SK-N-SH treated with all-trans-retinoic acid at 6 μM for 48 hours (cell line): ENCODE results near the gene AGPAT3.

Experiments
- ATAC-seq: fragments of 200-7000 bp; cut with Tn5 transposase; 3 replicates; pipeline ENCODE4 v1.9.1; 2020; ENCODE audit warnings: mild to moderate bottlenecking, moderate library complexity
- ARNTL ChIP-seq: fragments of 450-650 bp; formaldehyde crosslinking; IDR thresholded peaks from 2 replicates; pipeline ENCODE4 v1.5.0; 2020; ENCODE audit warnings: low read depth, mild to moderate bottlenecking, moderate library complexity, borderline replicate concordance
- BACH2 ChIP-seq: fragments of 250-450 bp; sonication (Bioruptor Pico); IDR thresholded peaks from 2 replicates; pipeline ENCODE4 v1.9.0; 2021; ENCODE audit warnings: mild to moderate bottlenecking, borderline replicate concordance
- CSDC2 ChIP-seq: fragments of 250-450 bp; sonication (Bioruptor Pico); IDR thresholded peaks from 2 replicates; pipeline ENCODE4 v1.5.0; 2020; ENCODE audit warnings: mild to moderate bottlenecking, moderate library complexity
- ESRRG ChIP-seq: fragments of 250-450 bp; sonication (Bioruptor Pico); IDR thresholded peaks from 2 replicates; pipeline ENCODE4 v1.6.1; 2021; ENCODE audit warnings: mild to moderate bottlenecking
- GLIS3 ChIP-seq: fragments of 250-450 bp; sonication (Bioruptor Pico); IDR thresholded peaks from 2 replicates; pipeline ENCODE4 v1.5.0; 2020; ENCODE audit warnings: mild to moderate bottlenecking, moderate library complexity
- ISL1 ChIP-seq: fragments of 250-450 bp; sonication (Bioruptor Pico); IDR thresholded peaks from 2 replicates; pipeline ENCODE4 v2.1.2; 2022; ENCODE audit warnings: mild to moderate bottlenecking, moderate library complexity
- OSR1 ChIP-seq: fragments of 250-450 bp; sonication (Bioruptor Pico); IDR thresholded peaks from 2 replicates; pipeline ENCODE4 v1.8.0; 2022; ENCODE audit warnings: moderate library complexity, mild to moderate bottlenecking, inconsistent platforms
- PATZ1 ChIP-seq: fragments of 250-450 bp; sonication (Bioruptor Pico); IDR thresholded peaks from 2 replicates; pipeline ENCODE4 v1.8.0; 2020; ENCODE audit warnings: mild to moderate bottlenecking, moderate library complexity, borderline replicate concordance
- PPARA ChIP-seq: fragments of 250-450 bp; sonication (Bioruptor Pico); IDR thresholded peaks from 2 replicates; pipeline ENCODE4 v1.5.0; 2020; ENCODE audit warnings: mild to moderate bottlenecking, borderline replicate concordance
- SNAI2 ChIP-seq: fragments of 250-450 bp; sonication (Bioruptor Pico); IDR thresholded peaks from 2 replicates; pipeline ENCODE4 v1.5.0; 2020; ENCODE audit warnings: mild to moderate bottlenecking, moderate library complexity
- TCF4 ChIP-seq: fragments of 250-450 bp; sonication (Bioruptor Pico); IDR thresholded peaks from 2 replicates; pipeline ENCODE4 v1.8.0; 2021; ENCODE audit warnings: mild to moderate bottlenecking, moderate library complexity, borderline replicate concordance
- TOX ChIP-seq: fragments of 250-450 bp; sonication (Bioruptor Pico); IDR thresholded peaks from 2 replicates; pipeline ENCODE4 v1.8.0; 2021; ENCODE audit warnings: mild to moderate bottlenecking, moderate library complexity, borderline replicate concordance
- TSHZ2 ChIP-seq: fragments of 250-450 bp; sonication (Bioruptor Pico); IDR thresholded peaks from 2 replicates; pipeline ENCODE4 v1.5.0; 2020; ENCODE audit warnings: mild to moderate bottlenecking, moderate library complexity
- ZC3H10 ChIP-seq: fragments of 250-450 bp; sonication (Bioruptor Pico); IDR thresholded peaks from 2 replicates; pipeline ENCODE4 v1.5.1; 2021; ENCODE audit warnings: mild to moderate bottlenecking, moderate library complexity
- ZFP3 ChIP-seq: fragments of 250-450 bp; sonication (Bioruptor Pico); IDR thresholded peaks from 2 replicates; pipeline ENCODE4 v1.5.0; 2020; ENCODE audit warnings: mild to moderate bottlenecking, moderate library complexity
- ZFP30 ChIP-seq: fragments of 450-650 bp; formaldehyde crosslinking; IDR thresholded peaks from 2 replicates; pipeline ENCODE4 v1.5.0; 2022; ENCODE audit warnings: mild to moderate bottlenecking, moderate library complexity
- ZNF565 ChIP-seq: fragments of 450-650 bp; formaldehyde crosslinking; conservative IDR thresholded peaks from 2 replicates; pipeline ENCODE4 v1.5.0; 2020; ENCODE audit warnings: low read depth, mild to moderate bottlenecking, moderate library complexity
- ZNF8 ChIP-seq: fragments of 450-650 bp; formaldehyde crosslinking; IDR thresholded peaks from 2 replicates; pipeline ENCODE4 v1.5.0; 2020; ENCODE audit warnings: mild to moderate bottlenecking, moderate library complexity
- TF ChIP-seq, protein P1 (sequence below): fragments of 250-450 bp; sonication (Bioruptor Pico); IDR thresholded peaks from 2 replicates; pipeline ENCODE4 v1.5.1; 2020; ENCODE audit warnings: low read depth, mild to moderate bottlenecking, moderate library complexity
- TF ChIP-seq, protein P2 (sequence below): fragments of 250-450 bp; sonication (Bioruptor Pico); IDR thresholded peaks from 2 replicates; pipeline ENCODE4 v1.5.1; 2021; ENCODE audit warnings: mild to moderate bottlenecking, moderate library complexity
- TF ChIP-seq, protein P3 (sequence below): fragments of 250-450 bp; sonication (Bioruptor Pico); IDR thresholded peaks from 2 replicates; pipeline ENCODE4 v1.8.0; 2021; ENCODE audit warnings: low read depth, mild to moderate bottlenecking, moderate library complexity, borderline replicate concordance

The AGPAT3 gene

DNA sequence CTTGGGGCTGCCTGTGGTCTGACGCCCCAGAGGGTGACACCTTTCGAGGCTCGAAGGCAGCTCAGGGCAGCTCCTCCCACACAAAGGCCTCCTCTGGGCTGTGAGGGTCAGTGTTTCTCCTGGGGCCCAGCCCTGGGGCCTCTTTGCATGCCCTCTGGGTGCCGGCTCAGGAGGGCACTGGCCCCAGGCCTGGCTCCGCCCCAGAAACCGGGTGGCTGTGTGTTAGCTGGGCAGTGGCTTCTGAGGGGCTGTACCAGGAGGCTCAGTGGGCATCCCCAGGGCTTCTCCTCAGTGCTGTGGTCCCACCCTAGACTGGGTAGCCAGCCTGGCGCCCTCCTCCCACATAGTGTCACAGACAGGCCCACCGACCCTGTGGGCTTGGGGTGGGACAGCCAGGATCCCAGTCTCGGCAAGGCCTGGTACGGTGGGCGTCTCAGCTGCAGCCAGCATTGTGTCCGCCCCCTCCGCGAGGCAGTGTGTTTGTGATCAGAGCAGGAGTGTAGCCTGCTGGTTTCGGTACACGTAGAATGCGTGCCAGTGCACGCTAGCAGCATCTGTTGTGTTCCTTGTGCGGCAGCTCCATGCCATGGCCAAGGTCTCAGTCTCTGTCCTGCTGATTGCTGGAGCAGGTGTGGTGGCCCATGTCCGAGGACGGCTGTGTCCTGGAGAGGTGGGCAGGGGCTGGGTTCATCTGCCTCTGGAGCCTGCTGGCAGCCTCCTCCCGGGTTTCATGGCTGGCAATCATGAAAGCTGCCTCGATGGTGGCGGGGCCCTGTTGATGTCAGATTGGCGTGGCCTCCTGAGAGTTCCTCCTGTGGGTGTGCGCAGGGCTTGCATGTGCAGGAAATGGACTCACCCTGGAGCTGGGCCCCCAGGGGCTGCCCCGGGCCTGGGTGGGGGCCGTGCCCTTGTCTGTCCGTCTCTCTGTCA is 47.6 kb upstream of the AGPAT3 start (continued):
- no peak for TF ChIP-seq GLIS3 (CRISPR knock-in tag)
- TF ChIP-seq, all 23 proteins: peak for 0

DNA sequence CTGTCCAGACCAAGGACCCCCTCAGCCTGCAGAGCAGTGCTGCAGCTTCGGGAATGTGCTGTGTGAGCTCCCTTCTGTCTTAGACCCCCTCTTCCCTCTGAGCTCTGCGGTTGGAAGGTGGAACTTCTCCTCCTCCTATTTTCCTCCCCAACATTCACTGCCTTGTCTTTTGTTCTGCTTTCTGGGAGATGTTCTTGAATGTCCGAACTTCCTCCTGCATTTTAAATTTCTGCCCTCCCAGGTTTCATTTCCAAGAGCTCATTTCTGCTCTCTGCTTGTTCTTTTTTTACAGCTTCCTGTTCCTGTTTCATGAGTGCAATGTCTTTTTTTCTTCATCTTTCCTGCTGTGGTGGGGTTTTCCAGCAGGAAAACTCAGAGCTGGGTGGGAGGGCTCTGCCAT is 46.3 kb upstream of the AGPAT3 start:
- ATAC-seq = no peak
- TF ChIP-seq TCF4 (CRISPR knock-in tag) (no peak), TSHZ2 (CRISPR knock-in tag) (no peak), CSDC2 (CRISPR knock-in tag) (no peak), BACH2 (no peak), ZC3H10 (no peak), SNAI2 (CRISPR knock-in tag) (no peak), OSR1 (CRISPR knock-in tag) (no peak), ZNF565 (CRISPR knock-in tag) (no peak), ZNF8 (CRISPR knock-in tag) (no peak), ZFP3 (CRISPR knock-in tag) (no peak)
- TF ChIP-seq, protein P1, sequence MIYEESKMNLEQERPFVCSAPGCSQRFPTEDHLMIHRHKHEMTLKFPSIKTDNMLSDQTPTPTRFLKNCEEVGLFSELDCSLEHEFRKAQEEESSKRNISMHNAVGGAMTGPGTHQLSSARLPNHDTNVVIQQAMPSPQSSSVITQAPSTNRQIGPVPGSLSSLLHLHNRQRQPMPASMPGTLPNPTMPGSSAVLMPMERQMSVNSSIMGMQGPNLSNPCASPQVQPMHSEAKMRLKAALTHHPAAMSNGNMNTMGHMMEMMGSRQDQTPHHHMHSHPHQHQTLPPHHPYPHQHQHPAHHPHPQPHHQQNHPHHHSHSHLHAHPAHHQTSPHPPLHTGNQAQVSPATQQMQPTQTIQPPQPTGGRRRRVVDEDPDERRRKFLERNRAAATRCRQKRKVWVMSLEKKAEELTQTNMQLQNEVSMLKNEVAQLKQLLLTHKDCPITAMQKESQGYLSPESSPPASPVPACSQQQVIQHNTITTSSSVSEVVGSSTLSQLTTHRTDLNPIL (CRISPR knock-in tag) = no peak
- TF ChIP-seq, protein P2, sequence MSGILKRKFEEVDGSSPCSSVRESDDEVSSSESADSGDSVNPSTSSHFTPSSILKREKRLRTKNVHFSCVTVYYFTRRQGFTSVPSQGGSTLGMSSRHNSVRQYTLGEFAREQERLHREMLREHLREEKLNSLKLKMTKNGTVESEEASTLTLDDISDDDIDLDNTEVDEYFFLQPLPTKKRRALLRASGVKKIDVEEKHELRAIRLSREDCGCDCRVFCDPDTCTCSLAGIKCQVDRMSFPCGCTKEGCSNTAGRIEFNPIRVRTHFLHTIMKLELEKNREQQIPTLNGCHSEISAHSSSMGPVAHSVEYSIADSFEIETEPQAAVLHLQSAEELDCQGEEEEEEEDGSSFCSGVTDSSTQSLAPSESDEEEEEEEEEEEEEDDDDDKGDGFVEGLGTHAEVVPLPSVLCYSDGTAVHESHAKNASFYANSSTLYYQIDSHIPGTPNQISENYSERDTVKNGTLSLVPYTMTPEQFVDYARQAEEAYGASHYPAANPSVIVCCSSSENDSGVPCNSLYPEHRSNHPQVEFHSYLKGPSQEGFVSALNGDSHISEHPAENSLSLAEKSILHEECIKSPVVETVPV (CRISPR knock-in tag) = no peak
- TF ChIP-seq, all 23 proteins: peak for 0

DNA sequence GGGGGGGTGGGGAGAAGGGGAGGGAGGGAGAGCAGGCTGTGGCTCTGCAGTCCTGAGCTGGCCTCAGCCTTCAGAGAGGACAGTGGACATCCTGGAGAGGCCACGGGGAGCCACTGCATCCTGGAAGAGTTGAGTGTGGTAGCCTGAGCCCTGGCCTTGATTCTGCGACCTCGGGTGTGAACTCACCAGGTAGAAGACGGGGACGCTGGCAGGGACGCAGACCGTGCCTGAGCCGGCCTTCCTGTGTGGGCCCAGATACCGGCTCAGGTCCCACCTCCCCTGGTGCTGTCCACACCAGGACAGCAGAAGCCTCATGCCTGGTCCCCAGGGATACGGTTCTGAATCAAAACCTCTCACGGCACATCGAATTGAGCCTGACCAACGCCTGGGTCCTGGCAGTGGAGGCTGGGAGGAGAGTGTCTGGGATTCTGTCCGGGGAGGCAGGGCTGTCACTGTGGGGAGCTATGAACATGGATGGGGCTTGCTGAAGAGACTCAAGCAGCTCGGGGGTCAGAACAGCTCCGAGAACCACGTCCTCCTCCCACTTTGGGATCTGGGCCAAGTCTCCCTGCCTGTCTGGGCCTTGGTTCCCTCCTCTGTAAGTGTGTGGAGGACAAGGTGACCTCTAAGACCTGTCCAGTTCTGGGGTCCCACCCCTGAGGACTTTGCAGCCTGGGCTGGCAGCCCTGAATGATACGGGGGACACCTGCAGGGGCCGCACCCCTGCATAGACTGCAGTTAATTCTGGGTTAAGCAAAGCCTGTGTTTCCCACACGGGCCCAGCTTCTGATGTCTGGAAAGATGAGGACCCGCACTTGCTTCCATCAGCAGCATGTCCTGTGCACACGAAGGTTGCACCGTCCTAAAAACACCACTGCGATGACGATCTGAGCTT is 45.3 kb upstream of the AGPAT3 start:
- ATAC-seq = no peak
- TF ChIP-seq, protein P2 (CRISPR knock-in tag) = no peak
- TF ChIP-seq CSDC2 (CRISPR knock-in tag) (no peak), ARNTL (no peak), ESRRG (no peak), PPARA (no peak), TOX (no peak), PATZ1 (CRISPR knock-in tag) (no peak), SNAI2 (CRISPR knock-in tag) (no peak), ZFP3 (CRISPR knock-in tag) (no peak), ZC3H10 (no peak), OSR1 (CRISPR knock-in tag) (no peak), GLIS3 (CRISPR knock-in tag) (no peak), ZFP30 (no peak), BACH2 (no peak), ISL1 (CRISPR knock-in tag) (no peak)
- TF ChIP-seq, protein P3, sequence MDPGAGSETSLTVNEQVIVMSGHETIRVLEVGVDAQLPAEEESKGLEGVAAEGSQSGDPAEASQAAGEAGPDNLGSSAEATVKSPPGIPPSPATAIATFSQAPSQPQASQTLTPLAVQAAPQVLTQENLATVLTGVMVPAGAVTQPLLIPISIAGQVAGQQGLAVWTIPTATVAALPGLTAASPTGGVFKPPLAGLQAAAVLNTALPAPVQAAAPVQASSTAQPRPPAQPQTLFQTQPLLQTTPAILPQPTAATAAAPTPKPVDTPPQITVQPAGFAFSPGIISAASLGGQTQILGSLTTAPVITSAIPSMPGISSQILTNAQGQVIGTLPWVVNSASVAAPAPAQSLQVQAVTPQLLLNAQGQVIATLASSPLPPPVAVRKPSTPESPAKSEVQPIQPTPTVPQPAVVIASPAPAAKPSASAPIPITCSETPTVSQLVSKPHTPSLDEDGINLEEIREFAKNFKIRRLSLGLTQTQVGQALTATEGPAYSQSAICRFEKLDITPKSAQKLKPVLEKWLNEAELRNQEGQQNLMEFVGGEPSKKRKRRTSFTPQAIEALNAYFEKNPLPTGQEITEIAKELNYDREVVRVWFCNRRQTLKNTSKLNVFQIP = no peak
- TF ChIP-seq, protein P1 (CRISPR knock-in tag) = no peak
